Kidney epithelial cell (primary cell): ENCODE measurements around the gene B3GNT5. TPM values are rescaled to one million over a fixed set of nuclear protein-coding genes. Genes with fewer than 3 reads are reported as not detected.

ENCODE experiments used
- DNase-seq: peaks from one replicate; pipeline ENCODE4 v3.0.0-alpha.2; 2010; ENCODE audit warnings: low read depth
- H3K27me3 ChIP-seq: 2 replicates; pipeline ENCODE4 v1.6.0; 2011; ENCODE audit warnings: low read length; ENCODE audit not compliant: control insufficient read depth, insufficient read depth
- H3K36me3 ChIP-seq: 2 replicates; pipeline ENCODE4 v1.5.1; 2011; ENCODE audit warnings: low read length; ENCODE audit not compliant: control insufficient read depth, insufficient read depth
- H3K4me3 ChIP-seq: 2 replicates; pipeline ENCODE4 v1.5.1; 2011; ENCODE audit warnings: low read depth, mild to moderate bottlenecking, control low read depth, low read length
- total RNA-seq: library from RNA; depleted of rRNA; stranded (reverse); fragments of >200 nt; gene quantifications from 2 replicates; pipeline ENCODE4 v1.2.3, GENCODE V29; 2015
- TF ChIP-seq, protein P1 (sequence below): IDR thresholded peaks from 2 replicates; pipeline ENCODE4 v1.5.1; 2011; ENCODE audit warnings: mild to moderate bottlenecking, moderate library complexity, low read length, control low read depth, inconsistent platforms; ENCODE audit not compliant: insufficient read depth, poor library complexity, severe bottlenecking

Gene B3GNT5
- total RNA-seq, 1 donor from 2014 or later, result 27.6 TPM

DNA sequence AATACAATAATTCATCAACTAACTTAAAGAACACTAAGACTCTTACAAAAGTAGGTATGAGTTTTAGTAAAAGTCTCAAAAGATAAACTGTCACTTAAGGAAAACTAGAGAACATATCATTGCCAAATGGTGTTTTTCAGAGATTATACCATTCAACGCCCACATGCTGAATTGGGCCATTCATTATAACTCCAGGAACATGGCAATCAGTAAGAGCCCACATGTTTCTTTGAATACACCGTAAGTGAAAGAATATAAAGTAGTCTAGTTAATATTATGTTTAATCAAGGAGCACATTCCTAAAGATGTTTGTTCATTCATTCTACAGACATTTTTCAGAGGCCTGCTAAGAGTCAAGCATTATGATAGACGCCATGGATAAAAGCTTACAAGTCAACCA lies 22.9 kb downstream of the B3GNT5 start:
- DNase-seq, result no peak

GRCh38 chr3:183277260-183277659 lies 24.2 kb downstream of the B3GNT5 start:
- no peaks in the 10 kb centered on the region for H3K36me3 ChIP-seq
- TF ChIP-seq, protein P1, sequence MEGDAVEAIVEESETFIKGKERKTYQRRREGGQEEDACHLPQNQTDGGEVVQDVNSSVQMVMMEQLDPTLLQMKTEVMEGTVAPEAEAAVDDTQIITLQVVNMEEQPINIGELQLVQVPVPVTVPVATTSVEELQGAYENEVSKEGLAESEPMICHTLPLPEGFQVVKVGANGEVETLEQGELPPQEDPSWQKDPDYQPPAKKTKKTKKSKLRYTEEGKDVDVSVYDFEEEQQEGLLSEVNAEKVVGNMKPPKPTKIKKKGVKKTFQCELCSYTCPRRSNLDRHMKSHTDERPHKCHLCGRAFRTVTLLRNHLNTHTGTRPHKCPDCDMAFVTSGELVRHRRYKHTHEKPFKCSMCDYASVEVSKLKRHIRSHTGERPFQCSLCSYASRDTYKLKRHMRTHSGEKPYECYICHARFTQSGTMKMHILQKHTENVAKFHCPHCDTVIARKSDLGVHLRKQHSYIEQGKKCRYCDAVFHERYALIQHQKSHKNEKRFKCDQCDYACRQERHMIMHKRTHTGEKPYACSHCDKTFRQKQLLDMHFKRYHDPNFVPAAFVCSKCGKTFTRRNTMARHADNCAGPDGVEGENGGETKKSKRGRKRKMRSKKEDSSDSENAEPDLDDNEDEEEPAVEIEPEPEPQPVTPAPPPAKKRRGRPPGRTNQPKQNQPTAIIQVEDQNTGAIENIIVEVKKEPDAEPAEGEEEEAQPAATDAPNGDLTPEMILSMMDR, result no peak
- no peaks in the 10 kb centered on the region for H3K27me3 ChIP-seq
- DNase-seq, result no peak
- no peak overlapping the region for H3K4me3 ChIP-seq

More for the DNA sequence above, 22.9 kb downstream of the B3GNT5 start:
- H3K27me3 ChIP-seq, result no peaks in the 10 kb centered on the region
- TF ChIP-seq, protein P1, result no peak
- no peaks in the 10 kb centered on the region for H3K36me3 ChIP-seq
- H3K4me3 ChIP-seq, result no peak overlapping the region

GRCh38 chr3:183278479-183279088 lies 25.5 kb downstream of the B3GNT5 start:
- TF ChIP-seq, protein P1, result no peak
- Histone ChIP-seq H3K27me3 (no peaks in the 10 kb centered on the region), H3K4me3 (no peak overlapping the region), H3K36me3 (no peaks in the 10 kb centered on the region)
- no peak for DNase-seq

GRCh38 chr3:183279371-183279770 lies 26.3 kb downstream of the B3GNT5 start:
- H3K27me3 ChIP-seq, result no peaks in the 10 kb centered on the region
- TF ChIP-seq, protein P1, result no peak
- no peak for DNase-seq

GRCh38 chr3:183281126-183281797 lies 28.2 kb downstream of the B3GNT5 start:
- H3K4me3 ChIP-seq, result no peak overlapping the region
- TF ChIP-seq, protein P1, result no peak
- H3K27me3 ChIP-seq, result no peaks in the 10 kb centered on the region
- H3K36me3 ChIP-seq, result no peaks in the 10 kb centered on the region
- no peak for DNase-seq

More at GRCh38 chr3:183279371-183279770, 26.3 kb downstream of the B3GNT5 start:
- Histone ChIP-seq H3K4me3 (no peak overlapping the region), H3K36me3 (no peaks in the 10 kb centered on the region)

DNA sequence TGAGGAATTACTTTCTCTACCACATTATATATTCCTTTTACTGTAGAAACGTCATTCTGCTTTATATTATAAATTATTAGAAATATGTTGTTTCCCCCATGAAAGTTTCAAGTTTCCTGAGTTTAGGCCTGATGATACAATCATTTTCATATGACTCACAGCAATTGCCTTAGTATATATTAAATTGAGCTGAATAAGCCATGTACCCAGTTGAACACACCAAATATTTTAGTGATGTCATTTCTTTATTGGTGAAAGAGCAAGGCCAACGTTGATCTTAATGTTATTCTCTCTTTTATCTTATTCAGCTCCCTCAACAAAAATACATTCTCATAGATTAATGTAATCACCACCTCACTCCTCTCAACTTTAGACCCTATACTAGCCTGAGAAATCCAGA lies 30.8 kb downstream of the B3GNT5 start:
- H3K36me3 ChIP-seq, result no peaks in the 10 kb centered on the region
- DNase-seq, result no peak
- no peaks in the 10 kb centered on the region for H3K27me3 ChIP-seq
- H3K4me3 ChIP-seq, result no peak overlapping the region
- TF ChIP-seq, protein P1, result no peak
